OCI-LY7 (cell line): Measurements from ENCODE around the gene MAVS. TPM values are rescaled to one million over a fixed set of nuclear protein-coding genes. Genes with fewer than 3 reads are reported as not detected.
"Not testable (repeated sequence)": the region's sequence is repeated elsewhere in the genome, so short reads cannot be mapped to it uniquely, and the experiment has no call there.

Experiments used
- BruUV-seq: library from RNA; stranded (reverse); fragments of 400-500 nt; replicated peaks from 2 replicates; lab custom pipeline; 2021; lab: Mats Ljungman, UMichigan
- CTCF ChIA-PET: fragments of 300-600 bp; sonication (Branson Sonifier 250); formaldehyde crosslinking; loops from one replicate; lab custom pipeline; 2022; ENCODE audit warnings: antibody characterized with exemption; ENCODE audit not compliant: unreplicated experiment; lab: Charles Lee
- POLR2A ChIA-PET: fragments of 300-600 bp; sonication (Branson Sonifier 250); formaldehyde crosslinking; loops from one replicate; lab custom pipeline; 2022; ENCODE audit warnings: antibody characterized with exemption; lab: Charles Lee
- DNase-seq: peaks from one replicate; pipeline ENCODE4 v3.0.0-alpha.2; 2015; ENCODE audit warnings: low spot score
- H2AFZ ChIP-seq: fragments of 200-600 bp; sonication (generic), shearing (Covaris generic); 2 replicates; pipeline ENCODE4 v1.6.1; 2014; ENCODE audit warnings: mild to moderate bottlenecking, antibody characterized with exemption, low read length, moderate library complexity
- H3K27ac ChIP-seq: fragments of 200-600 bp; sonication (generic); 2 replicates; pipeline ENCODE4 v1.5.1; 2014; ENCODE audit warnings: mixed run types, low read depth, mild to moderate bottlenecking, moderate library complexity, low read length, inconsistent platforms; ENCODE audit not compliant: poor library complexity, severe bottlenecking
- H3K36me3 ChIP-seq: fragments of 200-600 bp; sonication (generic); 2 replicates; pipeline ENCODE4 v1.6.1; 2014; ENCODE audit warnings: mild to moderate bottlenecking, antibody characterized with exemption, low read length, moderate library complexity, mixed read lengths; ENCODE audit not compliant: insufficient read depth
- H3K4me1 ChIP-seq: fragments of 200-600 bp; sonication (generic); 2 replicates; pipeline ENCODE4 v1.5.1; 2014; ENCODE audit warnings: mild to moderate bottlenecking, low read length; ENCODE audit not compliant: insufficient read depth, poor library complexity, severe bottlenecking
- H3K4me2 ChIP-seq: fragments of 200-600 bp; sonication (generic); 2 replicates; pipeline ENCODE4 v1.6.1; 2014; ENCODE audit warnings: mild to moderate bottlenecking, low read length
- H3K4me3 ChIP-seq: fragments of 200-600 bp; sonication (generic); 2 replicates; pipeline ENCODE4 v1.5.1; 2014; ENCODE audit warnings: mild to moderate bottlenecking, low read depth, low read length; ENCODE audit not compliant: poor library complexity, severe bottlenecking
- H3K79me2 ChIP-seq: fragments of 200-600 bp; sonication (generic); 2 replicates; pipeline ENCODE4 v1.6.1; 2016; ENCODE audit warnings: low read depth, mild to moderate bottlenecking, low read length, moderate library complexity, mixed read lengths; ENCODE audit not compliant: insufficient read depth
- H3K9me2 ChIP-seq: fragments of 200-600 bp; sonication (generic); 2 replicates; pipeline ENCODE4 v1.6.1; 2016; ENCODE audit warnings: mild to moderate bottlenecking, low read length, mixed read lengths; ENCODE audit not compliant: insufficient read depth
- H3K9me3 ChIP-seq: fragments of 200-600 bp; sonication (generic); 2 replicates; pipeline ENCODE4 v1.6.1; 2014; ENCODE audit warnings: mild to moderate bottlenecking, mixed run types, low read length, mixed read lengths
- H4K20me1 ChIP-seq: fragments of 200-600 bp; sonication (generic); 2 replicates; pipeline ENCODE4 v1.6.1; 2014; ENCODE audit warnings: mild to moderate bottlenecking, antibody characterized with exemption, low read length, moderate library complexity, mixed read lengths; ENCODE audit not compliant: insufficient read depth
- EZH2phosphoT487 ChIP-seq: fragments of 200-600 bp; sonication (generic); IDR thresholded peaks from 2 replicates; pipeline ENCODE4 v1.6.1; 2018; ENCODE audit warnings: low read depth, borderline replicate concordance, mild to moderate bottlenecking, mixed run types, antibody characterized with exemption, low read length, moderate library complexity, mixed read lengths
- intact Hi-C: fragments of 100-400 bp; cut with micrococcal nuclease; formaldehyde crosslinking; loops from one replicate; pipeline ENCODE4 v1.10.0; 2022; ENCODE audit not compliant: unreplicated experiment
- total RNA-seq, 2 experiments: library from RNA; depleted of rRNA in 1 of 2; stranded (reverse); fragments of >200 nt in 1 of 2; shearing (Covaris generic) in 1 of 2; gene quantifications; 2 replicates each; pipeline ENCODE4 v1.2.3, GENCODE V29; 2014 to 2022
- TF ChIP-seq, protein P1 (sequence below): fragments of 200-600 bp; sonication (generic); conservative IDR thresholded peaks from 2 replicates; pipeline ENCODE4 v1.5.1; 2014; ENCODE audit warnings: mild to moderate bottlenecking, antibody characterized with exemption, low read length, moderate library complexity, mixed read lengths

Gene MAVS
- total RNA-seq, 2 experiments from 2014 or later, result 19.8 to 35.5 TPM

DNA sequence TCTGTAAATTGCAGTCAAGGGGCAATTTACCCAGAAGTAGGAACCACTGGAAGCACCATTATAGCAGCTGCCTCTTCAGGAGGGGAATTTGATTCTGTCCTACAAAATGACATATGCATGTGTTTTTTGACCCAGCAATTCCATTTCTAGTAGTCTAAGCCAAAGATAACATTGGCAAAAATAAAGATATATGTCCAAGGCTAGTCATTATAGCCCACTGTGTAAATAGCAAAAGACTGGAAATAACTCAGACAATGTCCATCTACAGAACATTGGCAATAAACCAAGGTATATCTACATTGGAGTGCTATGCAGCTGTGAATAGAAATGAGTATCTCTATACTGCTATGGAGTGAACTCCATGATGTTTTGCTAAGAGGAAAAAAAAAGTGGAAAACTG lies 30.0 kb downstream of the MAVS start:
- ChIA-PET CTCF (no interaction called here), POLR2A (interaction anchor here (0.6 to 2.2 kb wide), 3 partner anchors 11 to 154 kb away, joined by 6 to 8 read pairs (median 6); no protein-coding TSS in a partner anchor)
- Histone ChIP-seq H3K9me2 (no peaks in the 10 kb centered on the region), H3K27ac (no peak overlapping the region), H2AFZ (no peak overlapping the region), H3K36me3 (peaks cover 48% of the 10 kb centered on the region), H3K4me2 (no peak overlapping the region), H3K79me2 (no peaks in the 10 kb centered on the region), H3K4me3 (no peak overlapping the region), H3K4me1 (no peaks in the 10 kb centered on the region), H4K20me1 (no peaks in the 10 kb centered on the region), H3K9me3 (no peaks in the 10 kb centered on the region)
- no peak for DNase-seq
- intact Hi-C loops, result no loop called here
- no peak for TF ChIP-seq EZH2phosphoT487
- TF ChIP-seq, protein P1, sequence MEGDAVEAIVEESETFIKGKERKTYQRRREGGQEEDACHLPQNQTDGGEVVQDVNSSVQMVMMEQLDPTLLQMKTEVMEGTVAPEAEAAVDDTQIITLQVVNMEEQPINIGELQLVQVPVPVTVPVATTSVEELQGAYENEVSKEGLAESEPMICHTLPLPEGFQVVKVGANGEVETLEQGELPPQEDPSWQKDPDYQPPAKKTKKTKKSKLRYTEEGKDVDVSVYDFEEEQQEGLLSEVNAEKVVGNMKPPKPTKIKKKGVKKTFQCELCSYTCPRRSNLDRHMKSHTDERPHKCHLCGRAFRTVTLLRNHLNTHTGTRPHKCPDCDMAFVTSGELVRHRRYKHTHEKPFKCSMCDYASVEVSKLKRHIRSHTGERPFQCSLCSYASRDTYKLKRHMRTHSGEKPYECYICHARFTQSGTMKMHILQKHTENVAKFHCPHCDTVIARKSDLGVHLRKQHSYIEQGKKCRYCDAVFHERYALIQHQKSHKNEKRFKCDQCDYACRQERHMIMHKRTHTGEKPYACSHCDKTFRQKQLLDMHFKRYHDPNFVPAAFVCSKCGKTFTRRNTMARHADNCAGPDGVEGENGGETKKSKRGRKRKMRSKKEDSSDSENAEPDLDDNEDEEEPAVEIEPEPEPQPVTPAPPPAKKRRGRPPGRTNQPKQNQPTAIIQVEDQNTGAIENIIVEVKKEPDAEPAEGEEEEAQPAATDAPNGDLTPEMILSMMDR, result no peak
- BruUV-seq, result no TSS peak

DNA sequence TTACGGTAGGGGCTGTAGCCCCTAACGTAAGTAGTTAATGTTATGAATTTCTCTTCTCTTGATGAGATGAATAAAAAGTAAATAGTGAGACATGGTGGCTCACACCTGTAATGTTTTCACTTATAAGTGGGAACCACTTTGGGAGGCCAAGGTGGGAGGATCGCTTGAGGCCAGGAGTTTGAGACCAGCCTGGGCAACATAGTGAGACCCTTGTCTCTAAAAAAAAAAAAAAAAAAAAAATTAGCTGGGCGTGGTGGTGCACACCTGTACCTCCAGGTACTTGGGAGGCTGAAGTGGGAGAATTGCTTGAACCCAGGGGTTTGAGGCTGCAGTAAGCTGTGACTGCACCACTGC lies 32.3 kb downstream of the MAVS start:
- H3K27ac ChIP-seq, H3K4me3 ChIP-seq, H4K20me1 ChIP-seq, CTCF ChIA-PET, H3K79me2 ChIP-seq, DNase-seq, H3K4me2 ChIP-seq, H2AFZ ChIP-seq, H3K9me2 ChIP-seq, intact Hi-C loops, H3K9me3 ChIP-seq, BruUV-seq, H3K4me1 ChIP-seq: not testable (repeated sequence)
- peaks cover 28% of the 10 kb centered on the region for H3K36me3 ChIP-seq
- POLR2A ChIA-PET, result interaction anchor here (0.5 to 1.1 kb wide), 4 partner anchors 9 to 179 kb away, joined by 3 to 6 read pairs (median 3); no protein-coding TSS in a partner anchor

DNA sequence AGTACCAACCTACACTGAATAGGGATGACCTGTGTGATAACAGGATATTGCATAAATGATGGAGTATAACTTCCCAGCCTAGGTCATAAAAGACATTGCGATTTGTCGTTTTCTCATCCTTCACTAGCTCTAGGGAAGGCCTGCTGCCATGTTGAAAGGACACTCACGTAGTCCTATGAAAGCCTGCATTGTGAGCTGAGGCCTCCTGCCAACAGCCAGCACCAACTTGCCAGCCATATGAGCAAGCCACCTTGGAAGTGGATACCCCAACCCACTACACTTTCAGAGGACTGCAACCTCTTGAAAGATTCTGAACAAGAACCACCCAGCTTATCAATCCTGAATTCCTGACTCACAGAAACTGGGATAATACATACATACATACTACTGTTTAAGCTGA lies 39.1 kb downstream of the MAVS start:
- intact Hi-C loops, result no loop called here
- Histone ChIP-seq H3K4me2 (no peak overlapping the region), H3K36me3 (peaks cover 27% of the 10 kb centered on the region), H3K27ac (no peak overlapping the region), H3K79me2 (peaks cover 38% of the 10 kb centered on the region), H3K9me3 (no peaks in the 10 kb centered on the region), H2AFZ (no peak overlapping the region), H4K20me1 (peaks cover 11% of the 10 kb centered on the region), H3K4me3 (no peak overlapping the region), H3K4me1 (peaks cover 8% of the 10 kb centered on the region), H3K9me2 (no peaks in the 10 kb centered on the region)
- DNase-seq, result no peak
- no TSS peak for BruUV-seq
- ChIA-PET POLR2A (interaction anchor here (0.7 kb wide), 2 partner anchors 21 to 33 kb away, joined by 3 read pairs; no protein-coding TSS in a partner anchor), CTCF (no interaction called here)
- TF ChIP-seq, protein P1, result no peak
- TF ChIP-seq EZH2phosphoT487, result no peak
